Prostate gland (tissue), 2 donors: Measurements from ENCODE around the gene TLL1.

ENCODE experiments used
- POLR2A ChIP-seq: fragments of 450-650 bp; IDR thresholded peaks from one replicate; pipeline ENCODE4 v1.6.1; 2016; ENCODE audit warnings: antibody characterized with exemption, mild to moderate bottlenecking
- TF ChIP-seq, protein P1 (sequence below), 4 experiments: fragments of 200-600 bp in 2 of 4; fragments of 450-650 bp in 2 of 4; sonication (generic) in 2 of 4; IDR thresholded peaks; 1 replicate in 3 of 4; 2 replicates in 1 of 4; pipeline ENCODE4 v1.5.1; 2016 to 2019; ENCODE audit warnings: antibody characterized with exemption in 4 of 4, mild to moderate bottlenecking in 2 of 4, moderate library complexity in 2 of 4

DNA sequence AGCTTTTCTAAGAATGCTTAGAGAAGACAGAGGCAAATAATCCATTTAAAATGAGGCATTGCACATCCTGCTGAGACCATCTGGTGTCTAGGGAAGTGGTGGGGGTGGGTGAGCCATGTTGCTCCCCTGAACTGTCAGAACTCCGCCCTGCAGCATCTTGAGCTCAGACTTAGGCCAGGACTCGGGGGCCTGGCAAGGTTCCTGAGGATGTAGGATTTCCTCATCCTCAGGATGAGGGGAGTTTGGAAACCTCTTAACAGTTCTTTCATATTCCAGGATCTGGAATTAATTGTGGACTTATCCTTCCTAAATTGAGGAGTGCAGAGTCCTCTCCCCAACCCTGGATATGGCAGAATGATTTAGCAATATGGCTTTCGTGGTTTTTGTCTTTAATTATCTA, 6.6 kb downstream of the TLL1 start:
- TF ChIP-seq, protein P1, sequence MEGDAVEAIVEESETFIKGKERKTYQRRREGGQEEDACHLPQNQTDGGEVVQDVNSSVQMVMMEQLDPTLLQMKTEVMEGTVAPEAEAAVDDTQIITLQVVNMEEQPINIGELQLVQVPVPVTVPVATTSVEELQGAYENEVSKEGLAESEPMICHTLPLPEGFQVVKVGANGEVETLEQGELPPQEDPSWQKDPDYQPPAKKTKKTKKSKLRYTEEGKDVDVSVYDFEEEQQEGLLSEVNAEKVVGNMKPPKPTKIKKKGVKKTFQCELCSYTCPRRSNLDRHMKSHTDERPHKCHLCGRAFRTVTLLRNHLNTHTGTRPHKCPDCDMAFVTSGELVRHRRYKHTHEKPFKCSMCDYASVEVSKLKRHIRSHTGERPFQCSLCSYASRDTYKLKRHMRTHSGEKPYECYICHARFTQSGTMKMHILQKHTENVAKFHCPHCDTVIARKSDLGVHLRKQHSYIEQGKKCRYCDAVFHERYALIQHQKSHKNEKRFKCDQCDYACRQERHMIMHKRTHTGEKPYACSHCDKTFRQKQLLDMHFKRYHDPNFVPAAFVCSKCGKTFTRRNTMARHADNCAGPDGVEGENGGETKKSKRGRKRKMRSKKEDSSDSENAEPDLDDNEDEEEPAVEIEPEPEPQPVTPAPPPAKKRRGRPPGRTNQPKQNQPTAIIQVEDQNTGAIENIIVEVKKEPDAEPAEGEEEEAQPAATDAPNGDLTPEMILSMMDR (IDR thresholded peaks at IDR 0.05), result no peak
- TF ChIP-seq POLR2A, result no peak
